Breast epithelium (tissue), 4 donors: ENCODE results near the gene VPS37D. TPM values are rescaled to one million over a fixed set of nuclear protein-coding genes. Genes with fewer than 3 reads are reported as not detected.
"Not testable (repeated sequence)": the region's sequence is repeated elsewhere in the genome, so short reads cannot be mapped to it uniquely, and the experiment has no call there.

ENCODE experiments used
- DNase-seq, 2 donors: peaks; one replicate each; pipeline ENCODE4 v3.0.0-alpha.2; 2019; ENCODE audit warnings: low spot score in 2 of 2
- H3K27ac ChIP-seq, 2 donors: fragments of 200-600 bp; sonication (generic) in 1 of 2; one replicate each; pipeline ENCODE4 v1.5.1; 2016 to 2019; ENCODE audit warnings: mild to moderate bottlenecking in 1 of 2
- H3K27me3 ChIP-seq, 2 donors: fragments of 200-600 bp; sonication (generic) in 1 of 2; one replicate each; pipeline versions ENCODE4 v1.5.1 to v1.6.0; 2017 to 2019; ENCODE audit warnings: control low read depth in 1 of 2, mild to moderate bottlenecking in 1 of 2
- H3K36me3 ChIP-seq: fragments of 200-600 bp; one replicate; pipeline ENCODE4 v1.5.1; 2019
- H3K4me1 ChIP-seq, 2 donors: fragments of 200-600 bp; sonication (generic); one replicate each; pipeline ENCODE4 v1.5.1; 2016 to 2019; ENCODE audit warnings: control low read depth in 1 of 2
- H3K4me3 ChIP-seq, 3 donors: fragments of 200-600 bp; sonication (generic); 1 replicate in 2 of 3; 2 replicates in 1 of 3; pipeline ENCODE4 v1.5.1; 2016 to 2019; ENCODE audit warnings: mild to moderate bottlenecking in 3 of 3, moderate library complexity in 2 of 3
- H3K9me3 ChIP-seq, 2 donors: fragments of 200-600 bp; sonication (generic) in 1 of 2; one replicate each; pipeline ENCODE4 v1.5.1; 2016 to 2019; ENCODE audit warnings: control low read depth in 1 of 2
- CTCF ChIP-seq, 3 donors: fragments of 450-650 bp; IDR thresholded peaks; one replicate each; pipeline ENCODE4 v1.5.1; 2016 to 2017; ENCODE audit warnings: antibody characterized with exemption in 3 of 3, mild to moderate bottlenecking in 3 of 3, moderate library complexity in 3 of 3
- POLR2A ChIP-seq: fragments of 450-650 bp; IDR thresholded peaks from one replicate; pipeline ENCODE4 v1.6.1; 2016; ENCODE audit warnings: antibody characterized with exemption, mild to moderate bottlenecking, moderate library complexity
- POLR2AphosphoS5 ChIP-seq, 3 donors: sonication (generic); formaldehyde crosslinking; IDR thresholded peaks; one replicate each; pipeline ENCODE4 v1.6.1; 2017; ENCODE audit warnings: antibody characterized with exemption in 3 of 3
- intact Hi-C: fragments of 100-400 bp; cut with DNase I; formaldehyde crosslinking; loops from one replicate; pipeline ENCODE4 v1.15.1; 2023; ENCODE audit warnings: low total_unique reads
- total RNA-seq, 3 donors: library from RNA; depleted of rRNA; stranded (reverse); fragments of >200 nt; gene quantifications; one replicate each; pipeline ENCODE4 v1.1.0, GENCODE V29; 2016

The VPS37D gene
- total RNA-seq, 3 donors from 2014 or later, result 3.5 to 5.9 (median 3.8) TPM

- H3K4me1 ChIP-seq, result no peaks in the 10 kb centered on the region
- intact Hi-C loops, result no loop called here
- no peaks in the 10 kb centered on the region for H3K9me3 ChIP-seq
- TF ChIP-seq POLR2A (no peak), CTCF (IDR thresholded peaks at IDR 0.05) (no peak), POLR2AphosphoS5 (IDR thresholded peaks at IDR 0.05) (no peak)
- no peaks in the 10 kb centered on the region for H3K27me3 ChIP-seq
- no peak overlapping the region for H3K27ac ChIP-seq
- no peak overlapping the region for H3K4me3 ChIP-seq
- H3K36me3 ChIP-seq, result no peaks in the 10 kb centered on the region
- DNase-seq, result no peak
Measured at GRCh38 chr7:73671857-73672445, 4.3 kb downstream of the VPS37D start.

- H3K36me3 ChIP-seq, result no peaks in the 10 kb centered on the region
- no peak overlapping the region for H3K27ac ChIP-seq
- no peaks in the 10 kb centered on the region for H3K9me3 ChIP-seq
- DNase-seq, result no peak
- intact Hi-C loops, result no loop called here
- TF ChIP-seq CTCF (IDR thresholded peaks at IDR 0.05) (no peak), POLR2A (no peak), POLR2AphosphoS5 (IDR thresholded peaks at IDR 0.05) (no peak)
- no peaks in the 10 kb centered on the region for H3K27me3 ChIP-seq
- no peak overlapping the region for H3K4me3 ChIP-seq
- no peaks in the 10 kb centered on the region for H3K4me1 ChIP-seq
Measured at GRCh38 chr7:73674468-73675124, 7.0 kb downstream of the VPS37D start.

GRCh38 chr7:73676062-73676461 is 8.4 kb downstream of the VPS37D start:
- intact Hi-C loops, H3K4me3 ChIP-seq, H3K4me1 ChIP-seq, H3K36me3 ChIP-seq, H3K27ac ChIP-seq, H3K9me3 ChIP-seq, H3K27me3 ChIP-seq, DNase-seq: not testable (repeated sequence)

- no peaks in the 10 kb centered on the region for H3K27me3 ChIP-seq
- H3K36me3 ChIP-seq, result no peaks in the 10 kb centered on the region
- no peak for DNase-seq
- intact Hi-C loops, result no loop called here
- no peaks in the 10 kb centered on the region for H3K9me3 ChIP-seq
- peaks cover 11 to 14% of the 10 kb centered on the region in 2 donors for H3K4me1 ChIP-seq
- TF ChIP-seq POLR2AphosphoS5 (IDR thresholded peaks at IDR 0.05) (no peak), CTCF (IDR thresholded peaks at IDR 0.05) (no peak), POLR2A (no peak)
- no peak overlapping the region for H3K4me3 ChIP-seq
- no peak overlapping the region for H3K27ac ChIP-seq
Measured at GRCh38 chr7:73678862-73679261, 11.2 kb downstream of the VPS37D start.

GRCh38 chr7:73679709-73680108 is 12.1 kb downstream of the VPS37D start:
- no peak for DNase-seq
- no peaks in the 10 kb centered on the region for H3K27me3 ChIP-seq
- intact Hi-C loops, result no loop called here
- no peaks in the 10 kb centered on the region for H3K9me3 ChIP-seq
- H3K36me3 ChIP-seq, result no peaks in the 10 kb centered on the region
- no peak overlapping the region for H3K27ac ChIP-seq
- no peak for TF ChIP-seq POLR2A
- TF ChIP-seq POLR2AphosphoS5 (IDR thresholded peaks at IDR 0.05), result no peak
- no peak for TF ChIP-seq CTCF (IDR thresholded peaks at IDR 0.05)
- no peak overlapping the region for H3K4me3 ChIP-seq
- H3K4me1 ChIP-seq, result peaks cover 11 to 14% of the 10 kb centered on the region in 2 donors
